Posterior cingulate gyrus (tissue), 11 donors: Measurements from ENCODE around the gene TRIP13.
"Not testable (repeated sequence)": the region's sequence is repeated elsewhere in the genome, so short reads cannot be mapped to it uniquely, and the experiment has no call there.

Source experiments
- DNase-seq, 10 donors: peaks; one replicate each; pipeline versions ENCODE4 v3.0.0 to v3.0.0-alpha.2; 2020 to 2021; ENCODE audit warnings: mixed read lengths in 3 of 10
- intact Hi-C: fragments of 100-400 bp; cut with DNase I; formaldehyde crosslinking; loops from one replicate; pipeline ENCODE4 v1.15.1; 2023

TRIP13 gene

GRCh38 chr5:892394-893136 lies at the start of gene TRIP13, which contains the start of gene BRD9:
Gene TRIP13, plus strand, starts transcription at chr5:892884. Its CDS starts 115 bp downstream, at chr5:892999.
Gene BRD9, minus strand, starts transcription at chr5:892801. Its CDS starts 144 bp downstream, at chr5:892657.
- DNase-seq, result peak; percentile 71 to 98 (median 82)
- intact Hi-C loops, result loop anchor here (2.0 kb wide), 1 partner anchor 222 kb away; no protein-coding TSS in a partner anchor

DNA sequence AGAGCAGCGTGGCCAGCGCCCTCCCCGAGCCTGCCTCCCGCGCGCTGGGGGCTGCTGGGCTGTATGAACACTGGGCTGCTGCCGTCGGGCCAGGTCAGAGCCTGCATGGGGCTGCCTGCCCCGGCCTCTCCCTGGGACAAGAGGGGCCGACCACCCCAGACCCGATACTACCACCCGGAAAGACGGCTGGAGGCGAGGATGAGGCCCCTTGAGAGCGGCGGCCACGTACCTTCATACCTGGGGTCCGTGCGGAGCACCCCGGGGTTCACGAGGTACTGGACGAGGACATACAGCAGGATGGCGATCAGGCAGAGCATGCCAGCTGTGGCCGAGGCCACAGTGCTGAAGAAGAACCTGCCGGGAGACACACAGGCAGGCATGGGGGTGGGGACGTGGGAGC lies 49.3 kb upstream of the TRIP13 start:
- DNase-seq, result peak in 3 of 10 donors; percentile 39 to 86 (median 70)
- intact Hi-C loops, result not testable (repeated sequence)

GRCh38 chr5:843926-844325 lies 48.8 kb upstream of the TRIP13 start:
- DNase-seq, result peak in 4 of 10 donors; percentile 9 to 79 (median 54)
- intact Hi-C loops, result not testable (repeated sequence)

GRCh38 chr5:844426-844825 lies 48.3 kb upstream of the TRIP13 start:
- intact Hi-C loops, result not testable (repeated sequence)
- DNase-seq, result peak in 4 of 10 donors; percentile 11 to 81 (median 70)

GRCh38 chr5:845031-845675 lies 47.5 kb upstream of the TRIP13 start:
- peak in 4 of 10 donors; percentile 9 to 75 (median 64) for DNase-seq

DNA sequence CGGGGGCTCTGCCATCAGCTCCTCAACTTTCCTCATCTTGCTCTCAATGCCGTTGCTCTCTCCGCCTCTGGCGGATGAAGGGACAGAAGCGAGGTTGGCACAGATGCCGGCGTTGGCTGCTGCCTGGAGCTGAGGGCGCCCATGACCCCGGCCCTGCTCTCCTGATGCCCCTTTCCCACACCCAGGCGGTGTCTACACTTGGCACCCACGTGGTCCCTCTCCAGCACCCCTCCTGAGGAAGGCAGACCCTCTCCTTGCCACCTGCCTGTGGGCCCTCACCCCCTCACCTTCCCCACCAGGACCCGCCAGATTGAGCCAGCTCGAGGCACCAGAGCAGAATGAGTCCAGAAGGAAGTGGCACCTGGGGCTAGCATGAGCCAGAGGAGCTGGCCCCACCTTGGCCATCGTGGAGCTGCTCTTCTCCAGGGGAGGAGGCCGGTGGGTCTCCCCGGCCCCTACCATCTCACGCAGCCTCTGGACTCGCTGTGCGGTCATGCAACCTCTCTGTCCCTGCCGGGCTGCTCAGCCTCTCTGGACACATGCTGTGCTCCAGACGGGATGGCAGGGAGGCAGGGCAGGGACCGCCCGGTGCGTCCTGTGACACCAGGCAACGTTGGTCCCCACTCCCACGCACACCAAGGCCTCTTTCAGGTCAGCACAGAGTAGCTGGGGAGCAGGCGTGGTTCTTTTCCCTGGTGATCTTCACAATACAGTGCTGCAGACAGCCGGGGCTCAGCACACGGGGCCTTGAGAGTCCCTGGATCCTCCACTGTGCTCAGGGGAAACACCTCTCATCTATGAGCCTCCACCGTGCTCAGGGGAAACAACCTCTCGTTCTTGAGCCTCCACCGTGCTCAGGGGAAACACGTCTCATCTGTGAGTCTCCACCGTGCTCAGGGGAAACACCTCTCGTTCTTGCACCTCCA lies 46.7 kb upstream of the TRIP13 start:
- peak in 2 of 10 donors; percentile 42 to 51 for DNase-seq
- intact Hi-C loops, result loop anchor here (5.0 kb wide), 1 partner anchor 89 kb away; no protein-coding TSS in a partner anchor

More at GRCh38 chr5:845031-845675, 47.5 kb upstream of the TRIP13 start:
- intact Hi-C loops, result loop anchor here (5.0 kb wide), 1 partner anchor 88 kb away; no protein-coding TSS in a partner anchor

DNA sequence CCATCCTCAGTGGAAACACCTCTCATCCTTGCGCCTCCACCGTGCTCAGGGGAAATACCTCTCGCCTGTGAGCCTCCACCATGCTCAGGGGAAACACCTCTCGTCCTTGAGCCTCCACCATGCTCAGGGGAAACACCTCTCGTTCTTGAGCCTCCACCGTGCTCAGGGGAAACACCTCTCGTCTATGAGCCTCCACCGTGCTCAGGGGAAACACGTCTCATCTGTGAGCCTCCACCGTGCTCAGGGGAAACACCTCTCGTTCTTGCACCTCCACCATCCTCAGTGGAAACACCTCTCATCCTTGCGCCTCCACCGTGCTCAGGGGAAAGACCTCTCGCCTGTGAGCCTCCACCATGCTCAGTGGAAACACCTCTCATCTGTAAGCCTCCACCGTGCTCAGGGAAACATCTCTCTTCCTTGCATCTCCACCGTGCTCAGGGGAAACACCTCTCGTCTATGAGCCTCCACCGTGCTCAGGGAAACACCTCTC lies 46.0 kb upstream of the TRIP13 start:
- peak in 3 of 10 donors; percentile 57 to 61 (median 59) for DNase-seq
- intact Hi-C loops, result loop anchor here (5.0 kb wide), 1 partner anchor 89 kb away; no protein-coding TSS in a partner anchor

DNA sequence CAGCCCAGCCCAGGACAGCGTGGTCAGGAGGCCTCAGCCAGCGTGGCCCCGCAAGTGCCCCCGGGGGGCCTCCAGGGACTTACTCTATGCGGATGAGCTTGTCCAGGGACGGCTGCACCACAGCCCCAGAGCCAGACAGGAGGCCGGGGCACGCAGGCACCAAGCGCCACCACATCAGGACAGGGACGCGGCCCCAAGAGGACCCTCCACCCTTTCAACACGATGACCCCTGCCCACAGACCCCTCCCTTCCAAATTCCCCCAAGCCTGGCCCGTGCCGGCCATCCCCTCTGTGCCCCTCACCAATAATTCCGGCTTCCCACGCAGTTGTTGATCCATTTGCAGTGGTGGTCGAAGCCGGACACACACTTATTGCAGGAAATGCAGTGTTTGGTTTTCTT lies 45.5 kb upstream of the TRIP13 start:
- intact Hi-C loops, result loop anchor here (5.0 kb wide), 1 partner anchor 90 kb away; no protein-coding TSS in a partner anchor
- peak in 2 of 10 donors; percentile 28 to 66 for DNase-seq

DNA sequence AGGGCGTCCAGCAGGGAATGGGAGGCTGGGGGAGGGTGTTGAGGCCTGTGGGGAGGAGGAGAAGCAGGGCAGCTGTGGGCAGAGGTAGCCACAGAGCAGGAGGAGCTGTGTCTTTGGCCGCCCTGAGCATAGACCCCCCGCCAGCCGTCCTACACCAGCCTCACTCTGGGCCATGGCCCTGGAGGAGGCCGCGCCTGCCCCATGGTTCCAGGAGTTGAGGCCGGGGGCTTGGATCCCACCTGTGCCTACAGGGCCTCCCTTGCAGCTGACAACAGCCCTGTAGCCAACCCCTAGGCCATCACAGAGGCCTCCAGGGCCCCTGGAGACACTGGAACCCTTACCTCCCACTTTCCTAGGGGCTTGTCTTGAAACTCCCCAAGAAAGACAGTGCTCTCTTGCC lies 44.9 kb upstream of the TRIP13 start:
- intact Hi-C loops, result loop anchor here (5.0 kb wide), 1 partner anchor 90 kb away; no protein-coding TSS in a partner anchor
- DNase-seq, result peak in 3 of 10 donors; percentile 16 to 66 (median 49)

- peak in 4 of 10 donors; percentile 4 to 76 (median 62) for DNase-seq
Observed at GRCh38 chr5:848671-849111, 44.0 kb upstream of the TRIP13 start.

GRCh38 chr5:849651-850301 lies 42.9 kb upstream of the TRIP13 start:
- DNase-seq, result peak in 7 of 10 donors; percentile 6 to 67 (median 21)
- intact Hi-C loops, result loop anchor here (5.0 kb wide), 1 partner anchor 92 kb away; no protein-coding TSS in a partner anchor

More at GRCh38 chr5:848671-849111, 44.0 kb upstream of the TRIP13 start:
- intact Hi-C loops, result loop anchor here (5.0 kb wide), 1 partner anchor 91 kb away; no protein-coding TSS in a partner anchor

GRCh38 chr5:850511-851006 lies 42.1 kb upstream of the TRIP13 start, which contains the start of gene ZDHHC11:
Gene ZDHHC11, minus strand, starts transcription at chr5:850986. Its CDS starts 384 bp downstream, at chr5:850602.
- DNase-seq, result peak in 8 of 10 donors; percentile 13 to 95 (median 46)
- intact Hi-C loops, result no loop called here

GRCh38 chr5:851076-851475 lies 41.6 kb upstream of the TRIP13 start:
- intact Hi-C loops, result no loop called here
- DNase-seq, result peak in 5 of 10 donors; percentile 1 to 41 (median 11)

GRCh38 chr5:851553-851952 lies 41.1 kb upstream of the TRIP13 start:
- intact Hi-C loops, result no loop called here
- peak in 7 of 10 donors; percentile 0 to 82 (median 10) for DNase-seq

- intact Hi-C loops, result no loop called here
- peak in 1 of 10 donors; percentile 14 for DNase-seq
Observed at GRCh38 chr5:852018-852417, 40.7 kb upstream of the TRIP13 start.

DNA sequence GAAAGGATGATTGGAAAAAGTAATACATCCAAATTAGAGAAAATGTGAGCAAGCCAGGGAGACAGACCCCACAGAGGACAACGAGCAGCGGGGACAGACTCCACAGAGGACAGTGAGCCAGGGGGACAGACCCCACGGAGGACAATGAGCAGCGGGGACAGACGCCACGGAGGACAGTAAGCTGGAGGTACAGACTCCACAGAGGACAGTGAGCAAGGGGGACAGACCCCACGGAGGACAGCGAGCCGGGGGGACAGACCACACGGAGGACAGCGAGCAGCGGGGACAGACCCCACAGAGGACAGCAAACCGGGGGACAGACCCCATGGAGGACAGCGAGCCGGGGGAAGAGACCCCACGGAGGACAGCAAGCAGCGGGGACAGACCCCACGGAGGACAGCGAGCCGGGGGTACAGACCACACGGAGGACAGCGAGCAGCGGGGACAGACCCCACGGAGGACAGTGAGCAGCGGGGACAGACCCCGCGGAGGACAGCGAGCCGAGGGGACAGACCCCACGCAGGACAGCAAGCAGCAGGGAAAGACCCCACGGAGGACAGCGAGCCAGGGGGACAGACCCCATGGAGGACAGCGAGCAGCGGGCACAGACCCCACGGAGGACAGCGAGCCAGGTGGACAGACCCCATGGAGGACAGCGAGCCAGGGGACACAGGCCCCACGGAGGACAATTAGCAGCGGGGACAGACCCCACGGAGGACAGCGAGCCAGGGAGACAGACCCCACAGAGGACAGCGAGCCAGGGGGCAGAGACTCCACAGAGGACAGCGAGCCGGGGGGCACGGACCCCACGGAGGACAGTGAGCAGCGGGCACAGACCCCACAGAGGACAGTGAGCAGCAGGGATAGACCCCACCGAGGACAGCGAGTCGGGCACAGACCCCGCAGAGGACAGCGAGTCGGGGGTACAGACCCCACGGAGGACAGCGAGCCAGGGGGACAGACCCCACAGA lies 40.0 kb upstream of the TRIP13 start:
- intact Hi-C loops, result no loop called here
- DNase-seq, result peak in 5 of 10 donors; percentile 2 to 67 (median 16)

GRCh38 chr5:853416-854090 lies 39.1 kb upstream of the TRIP13 start:
- peak in 4 of 10 donors; percentile 2 to 55 (median 23) for DNase-seq
- intact Hi-C loops, result not testable (repeated sequence)
